ENCODE data around the gene LRCOL1. TPM values are rescaled to one million over a fixed set of nuclear protein-coding genes. Genes with fewer than 3 reads are reported as not detected.

The LRCOL1 gene
- total and polyA plus RNA-seq, 10 of the 15 experiments (the other 5 are each of a cell fraction or from before 2014, with no cell fraction given) = not detected

DNA sequence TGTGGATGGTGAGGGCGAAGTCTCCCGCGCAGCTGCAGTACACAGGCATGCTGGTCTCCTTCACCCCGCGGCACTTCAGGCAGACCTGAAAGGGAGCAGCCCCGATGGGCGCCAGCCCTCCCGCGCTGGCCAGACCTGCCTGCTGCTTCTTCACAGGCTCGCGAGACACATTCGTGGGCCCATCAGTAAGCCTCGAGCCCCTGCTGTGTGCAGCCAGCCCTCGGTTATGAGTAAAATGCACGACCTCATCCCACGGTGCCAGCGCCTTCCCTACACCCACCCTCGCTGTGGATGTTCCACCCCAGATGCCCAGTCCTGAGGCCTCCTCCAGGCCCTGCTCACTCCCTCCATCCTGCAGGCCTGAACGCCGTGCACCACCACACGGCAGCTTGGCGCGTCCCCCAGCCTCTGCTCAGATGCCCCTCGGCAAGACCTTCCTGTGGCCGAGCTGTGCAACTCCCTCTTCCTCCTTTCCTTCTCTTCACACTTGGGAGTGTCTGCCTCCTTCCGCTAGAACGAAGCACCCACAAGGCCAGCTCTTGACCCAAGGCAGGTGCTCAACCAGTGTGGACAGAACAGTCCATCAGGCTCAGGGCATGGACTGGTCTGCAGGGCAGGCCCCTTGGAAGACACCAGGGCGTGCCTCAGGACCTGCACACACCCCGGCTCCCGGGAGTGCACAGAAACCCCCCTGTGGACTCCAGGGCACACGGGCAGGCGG lies 14.7 kb upstream of the LRCOL1 start:
- intact Hi-C loops (cut with micrococcal nuclease; ENCODE audit: unreplicated experiment) = no loop called here
- no peak overlapping the region for H3K27ac ChIP-seq (ENCODE audit: control insufficient read depth, insufficient read depth)
- no peak for ATAC-seq
- H3K79me2 ChIP-seq (ENCODE audit: control insufficient read depth, insufficient read depth, low read length) = no peaks in the 10 kb centered on the region
- H3K4me2 ChIP-seq (ENCODE audit: control insufficient read depth, insufficient read depth) = no peak overlapping the region
- H3K27me3 ChIP-seq (replicated peaks in 1 of 2; ENCODE audit: control insufficient read depth in 2 of 2, insufficient read depth in 2 of 2, low read length in 1 of 2) = no peaks in the 10 kb centered on the region
- WGBS (ENCODE audit: insufficient coverage, insufficient replicate concordance, low lambda C conversion rate, missing lambda C conversion rate) = 89% methylated on average over 28 of the region's 32 CpGs
- no peak overlapping the region for H3K4me3 ChIP-seq
- ChIA-PET CTCF (no interaction called here), RAD21 (ENCODE audit: unreplicated experiment) (no interaction called here), SMC1A (ENCODE audit: uncharacterized antibody, unreplicated experiment) (no interaction called here), POLR2A (no interaction called here)
- no peak for TF ChIP-seq YBX1 (IDR thresholded peaks at IDR 0.05)
- TF ChIP-seq SIN3A (IDR thresholded peaks at IDR 0.05; ENCODE audit: low read depth, low read length) = no peak
- TF ChIP-seq EGR1 (IDR thresholded peaks at IDR 0.05; ENCODE audit: borderline replicate concordance in 1 of 2, low read depth in 2 of 2, low read length in 2 of 2) = no peak
- no peak for TF ChIP-seq SP1 (IDR thresholded peaks at IDR 0.05; ENCODE audit: low read depth, low read length)
- no peak for TF ChIP-seq BCL11A (IDR thresholded peaks at IDR 0.05; ENCODE audit: low read depth, low read length)
- no peak for TF ChIP-seq TCF3 (IDR thresholded peaks at IDR 0.05; ENCODE audit: borderline replicate concordance, insufficient read depth, low read depth, low read length)
- TF ChIP-seq NR2C1 (IDR thresholded peaks at IDR 0.05) = no peak
- no peak for TF ChIP-seq FOS (IDR thresholded peaks at IDR 0.05; ENCODE audit: borderline replicate concordance, extremely low read depth, insufficient read length)
- no peak for TF ChIP-seq TBL1XR1 (IDR thresholded peaks at IDR 0.05; ENCODE audit: low read depth, low read length)
- TF ChIP-seq, protein P1, sequence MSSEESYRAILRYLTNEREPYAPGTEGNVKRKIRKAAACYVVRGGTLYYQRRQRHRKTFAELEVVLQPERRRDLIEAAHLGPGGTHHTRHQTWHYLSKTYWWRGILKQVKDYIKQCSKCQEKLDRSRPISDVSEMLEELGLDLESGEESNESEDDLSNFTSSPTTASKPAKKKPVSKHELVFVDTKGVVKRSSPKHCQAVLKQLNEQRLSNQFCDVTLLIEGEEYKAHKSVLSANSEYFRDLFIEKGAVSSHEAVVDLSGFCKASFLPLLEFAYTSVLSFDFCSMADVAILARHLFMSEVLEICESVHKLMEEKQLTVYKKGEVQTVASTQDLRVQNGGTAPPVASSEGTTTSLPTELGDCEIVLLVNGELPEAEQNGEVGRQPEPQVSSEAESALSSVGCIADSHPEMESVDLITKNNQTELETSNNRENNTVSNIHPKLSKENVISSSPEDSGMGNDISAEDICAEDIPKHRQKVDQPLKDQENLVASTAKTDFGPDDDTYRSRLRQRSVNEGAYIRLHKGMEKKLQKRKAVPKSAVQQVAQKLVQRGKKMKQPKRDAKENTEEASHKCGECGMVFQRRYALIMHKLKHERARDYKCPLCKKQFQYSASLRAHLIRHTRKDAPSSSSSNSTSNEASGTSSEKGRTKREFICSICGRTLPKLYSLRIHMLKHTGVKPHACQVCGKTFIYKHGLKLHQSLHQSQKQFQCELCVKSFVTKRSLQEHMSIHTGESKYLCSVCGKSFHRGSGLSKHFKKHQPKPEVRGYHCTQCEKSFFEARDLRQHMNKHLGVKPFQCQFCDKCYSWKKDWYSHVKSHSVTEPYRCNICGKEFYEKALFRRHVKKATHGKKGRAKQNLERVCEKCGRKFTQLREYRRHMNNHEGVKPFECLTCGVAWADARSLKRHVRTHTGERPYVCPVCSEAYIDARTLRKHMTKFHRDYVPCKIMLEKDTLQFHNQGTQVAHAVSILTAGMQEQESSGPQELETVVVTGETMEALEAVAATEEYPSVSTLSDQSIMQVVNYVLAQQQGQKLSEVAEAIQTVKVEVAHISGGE (CRISPR knock-in tag; IDR thresholded peaks at IDR 0.05) = no peak
- no peak for TF ChIP-seq PAX8 (IDR thresholded peaks at IDR 0.05)
- no peak for TF ChIP-seq JUNB (IDR thresholded peaks at IDR 0.05)
- TF ChIP-seq BMI1 (IDR thresholded peaks at IDR 0.05; ENCODE audit: borderline replicate concordance) = no peak
- TF ChIP-seq CHD1 (IDR thresholded peaks at IDR 0.05; ENCODE audit: low read depth, low read length) = no peak
- no peak for TF ChIP-seq ETV6 (conservative IDR thresholded peaks at IDR 0.05 in 1 of 2, IDR thresholded peaks at IDR 0.05 in 1 of 2; ENCODE audit: borderline replicate concordance in 1 of 2, low read depth in 1 of 2)
- TF ChIP-seq, protein P2, sequence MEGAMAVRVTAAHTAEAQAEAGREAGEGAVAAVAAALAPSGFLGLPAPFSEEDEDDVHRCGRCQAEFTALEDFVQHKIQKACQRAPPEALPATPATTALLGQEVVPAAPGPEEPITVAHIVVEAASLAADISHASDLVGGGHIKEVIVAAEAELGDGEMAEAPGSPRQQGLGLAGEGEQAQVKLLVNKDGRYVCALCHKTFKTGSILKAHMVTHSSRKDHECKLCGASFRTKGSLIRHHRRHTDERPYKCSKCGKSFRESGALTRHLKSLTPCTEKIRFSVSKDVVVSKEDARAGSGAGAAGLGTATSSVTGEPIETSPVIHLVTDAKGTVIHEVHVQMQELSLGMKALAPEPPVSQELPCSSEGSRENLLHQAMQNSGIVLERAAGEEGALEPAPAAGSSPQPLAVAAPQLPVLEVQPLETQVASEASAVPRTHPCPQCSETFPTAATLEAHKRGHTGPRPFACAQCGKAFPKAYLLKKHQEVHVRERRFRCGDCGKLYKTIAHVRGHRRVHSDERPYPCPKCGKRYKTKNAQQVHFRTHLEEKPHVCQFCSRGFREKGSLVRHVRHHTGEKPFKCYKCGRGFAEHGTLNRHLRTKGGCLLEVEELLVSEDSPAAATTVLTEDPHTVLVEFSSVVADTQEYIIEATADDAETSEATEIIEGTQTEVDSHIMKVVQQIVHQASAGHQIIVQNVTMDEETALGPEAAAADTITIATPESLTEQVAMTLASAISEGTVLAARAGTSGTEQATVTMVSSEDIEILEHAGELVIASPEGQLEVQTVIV (IDR thresholded peaks at IDR 0.05; ENCODE audit: borderline replicate concordance, partially characterized antibody) = no peak
- TF ChIP-seq RAD21 (IDR thresholded peaks at IDR 0.05; ENCODE audit: insufficient read depth, low read depth, low read length) = no peak
- no peak for TF ChIP-seq CBFB (IDR thresholded peaks at IDR 0.05; ENCODE audit: low read depth)
- no peak for TF ChIP-seq BHLHE40 (IDR thresholded peaks at IDR 0.05; ENCODE audit: borderline replicate concordance in 1 of 2, low read depth in 2 of 2, low read length in 1 of 2)
- H3K9ac ChIP-seq (ENCODE audit: control insufficient read depth, insufficient read depth, low read length) = no peak overlapping the region
- no TSS peak for BruUV-seq (replicated peaks)
- FAIRE-seq = no peak
- H2AFZ ChIP-seq (ENCODE audit: control insufficient read depth, low read depth, low read length) = no peak overlapping the region
- H3K9me3 ChIP-seq (replicated peaks; ENCODE audit: control insufficient read depth, insufficient read depth, low read length) = no peaks in the 10 kb centered on the region
- in situ Hi-C loops (cut with MboI) = no loop called here
- no peaks in the 10 kb centered on the region for H3K4me1 ChIP-seq (ENCODE audit: control insufficient read depth, insufficient read depth, low read length)
- no peaks in the 10 kb centered on the region for H4K20me1 ChIP-seq (ENCODE audit: control insufficient read depth, insufficient read depth)
- no peak for DNase-seq (ENCODE audit: low read depth, low spot score)
- peaks cover 3 to 24% of the 10 kb centered on the region in 2 experiments; a peak in 3 of 4 replicates for H3K36me3 ChIP-seq (ENCODE audit: control insufficient read depth in 2 of 2, insufficient read depth in 2 of 2, low read length in 1 of 2)
